AG04449 (cell line): ENCODE data around the gene EPB41L4B.

Source experiments
- CTCF ChIA-PET: fragments of 350-600 bp; formaldehyde crosslinking; extraction: SDS; loops from one replicate; lab custom pipeline; 2021; ENCODE audit warnings: antibody characterized with exemption; lab: Yijun Ruan, JAX
- POLR2A ChIA-PET: fragments of 400-600, 350-600 bp; formaldehyde crosslinking; extraction: SDS; loops from one replicate; lab custom pipeline; 2020; ENCODE audit warnings: antibody characterized with exemption, inconsistent platforms; lab: Yijun Ruan, JAX
- DNase-seq: peaks from one replicate; pipeline ENCODE4 v3.0.0-alpha.2; 2010; ENCODE audit warnings: low read depth, low spot score
- H3K4me3 ChIP-seq: 2 replicates; pipeline ENCODE4 v1.5.1; 2011; ENCODE audit warnings: low read depth, mild to moderate bottlenecking, control low read depth, low read length
- CTCF ChIP-seq: IDR thresholded peaks from one replicate; pipeline ENCODE4 v1.5.1; 2011; ENCODE audit warnings: mild to moderate bottlenecking, moderate library complexity, low read length, control low read depth, inconsistent platforms; ENCODE audit not compliant: insufficient read depth; ENCODE audit errors: missing control alignments

Gene EPB41L4B

GRCh38 chr9:109250771-109251079, 70.1 kb downstream of the EPB41L4B start:
- ChIA-PET CTCF (interaction anchor here (1.2 to 1.3 kb wide), 2 partner anchors 13 to 95 kb away, joined by 3 read pairs; no protein-coding TSS in a partner anchor), POLR2A (interaction anchor here (0.8 kb wide), 1 partner anchor 9 kb away, joined by 3 read pairs; no protein-coding TSS in a partner anchor)
- H3K4me3 ChIP-seq = no peak overlapping the region
- no peak for DNase-seq
- TF ChIP-seq CTCF = no peak

- ChIA-PET CTCF (interaction anchor here (0.7 to 1.3 kb wide), 3 partner anchors 12 to 204 kb away, joined by 3 read pairs; no protein-coding TSS in a partner anchor), POLR2A (no interaction called here)
- H3K4me3 ChIP-seq = no peak overlapping the region
- TF ChIP-seq CTCF = no peak
- no peak for DNase-seq
These were observed 70.5 kb downstream of the EPB41L4B start for GRCh38 chr9:109250311-109250741.

- DNase-seq = no peak
- no peak overlapping the region for H3K4me3 ChIP-seq
- no peak for TF ChIP-seq CTCF
- ChIA-PET CTCF (interaction anchor here (0.7 to 1.4 kb wide), 5 partner anchors 12 to 205 kb away, joined by 3 read pairs; no protein-coding TSS in a partner anchor), POLR2A (no interaction called here)
These were observed 71.2 kb downstream of the EPB41L4B start for GRCh38 chr9:109249615-109250014.

- POLR2A ChIA-PET = no interaction called here
- no peak for DNase-seq
- TF ChIP-seq CTCF = peak; percentile 28
- no peak overlapping the region for H3K4me3 ChIP-seq
- CTCF ChIA-PET = interaction anchor here (0.9 to 1.5 kb wide), 4 partner anchors 18 to 74 kb away, joined by 3 to 4 read pairs (median 3); partner anchors contain the start of gene EPB41L4B
These were observed 72.7 kb downstream of the EPB41L4B start for GRCh38 chr9:109248133-109248581.

- ChIA-PET CTCF (interaction anchor here (0.9 to 1.5 kb wide), 7 partner anchors 12 to 223 kb away, joined by 3 to 4 read pairs (median 3); no protein-coding TSS in a partner anchor), POLR2A (no interaction called here)
- TF ChIP-seq CTCF = no peak
- no peak for DNase-seq
- H3K4me3 ChIP-seq = no peak overlapping the region
These were observed 73.6 kb downstream of the EPB41L4B start for GRCh38 chr9:109247228-109247627.

GRCh38 chr9:109246533-109246932, 74.3 kb downstream of the EPB41L4B start:
- POLR2A ChIA-PET = no interaction called here
- H3K4me3 ChIP-seq = no peak overlapping the region
- TF ChIP-seq CTCF = no peak
- DNase-seq = no peak
- CTCF ChIA-PET = interaction anchor here (1.0 to 1.5 kb wide), 4 partner anchors 11 to 101 kb away, joined by 3 to 4 read pairs (median 4); no protein-coding TSS in a partner anchor
